ENCODE measurements around the gene GFRA1. TPM values are rescaled to one million over a fixed set of nuclear protein-coding genes. Genes with fewer than 3 reads are reported as not detected.

Gene GFRA1
- total RNA-seq, 2 experiments from 2014 or later: not detected

GRCh38 chr10:116115036-116115641 lies 157.9 kb downstream of the GFRA1 start:
- Mint-ChIP-seq H3K27ac (no peak overlapping the region), H3K27me3 (no peaks in the 10 kb centered on the region), H3K36me3 (ENCODE audit: low read depth) (no peaks in the 10 kb centered on the region), H3K4me1 (ENCODE audit: low read depth) (no peaks in the 10 kb centered on the region), H3K9me3 (no peaks in the 10 kb centered on the region), H3K4me3 (no peak overlapping the region)
- DNase-seq (no peak), ATAC-seq (ENCODE audit: poor library complexity) (no peak)
- POLR2A ChIA-PET: no interaction called here
- no peaks in the 10 kb centered on the region for H3K36me3 ChIP-seq (ENCODE audit: insufficient read depth, low read length)
- TF ChIP-seq CTCF (IDR thresholded peaks at IDR 0.05): no peak
- CTCF ChIA-PET: no interaction called here
- no peaks in the 10 kb centered on the region for H3K4me1 ChIP-seq (ENCODE audit: insufficient read depth, low read length)
- no peak overlapping the region for H3K4me3 ChIP-seq (ENCODE audit: low read length)
- H3K9me3 ChIP-seq (ENCODE audit: control insufficient read depth in 1 of 2, insufficient read depth in 1 of 2, low read length in 2 of 2): peaks cover 0 to 41% of the 10 kb centered on the region in 2 experiments
- intact Hi-C loops (cut with DNase I, micrococcal nuclease): no loop called here
- no peaks in the 10 kb centered on the region for H3K27me3 ChIP-seq (ENCODE audit: control insufficient read depth in 1 of 2, insufficient read depth in 2 of 2, low read length in 2 of 2)
- no peak overlapping the region for H3K27ac ChIP-seq (ENCODE audit: low read depth in 1 of 2, low read length in 2 of 2)

GRCh38 chr10:116113721-116114501 lies 159.1 kb downstream of the GFRA1 start:
- no peak for DNase-seq
- ChIA-PET POLR2A (no interaction called here), CTCF (no interaction called here)
- H3K9me3 ChIP-seq (ENCODE audit: control insufficient read depth in 1 of 2, insufficient read depth in 1 of 2, low read length in 2 of 2): peaks cover 0 to 38% of the 10 kb centered on the region in 2 experiments
- H3K27ac Mint-ChIP-seq: no peak overlapping the region
- no peaks in the 10 kb centered on the region for H3K9me3 Mint-ChIP-seq
- no peaks in the 10 kb centered on the region for H3K4me1 Mint-ChIP-seq (ENCODE audit: low read depth)
- no peaks in the 10 kb centered on the region for H3K27me3 Mint-ChIP-seq
- H3K4me1 ChIP-seq (ENCODE audit: insufficient read depth, low read length): no peaks in the 10 kb centered on the region
- no peak overlapping the region for H3K27ac ChIP-seq (ENCODE audit: low read depth in 1 of 2, low read length in 2 of 2)
- H3K36me3 ChIP-seq (ENCODE audit: insufficient read depth, low read length): no peaks in the 10 kb centered on the region
- no peaks in the 10 kb centered on the region for H3K27me3 ChIP-seq (ENCODE audit: control insufficient read depth in 1 of 2, insufficient read depth in 2 of 2, low read length in 2 of 2)
- no peak for ATAC-seq (ENCODE audit: poor library complexity)
- H3K4me3 ChIP-seq (ENCODE audit: low read length): no peak overlapping the region
- intact Hi-C loops (cut with DNase I, micrococcal nuclease): no loop called here
- no peaks in the 10 kb centered on the region for H3K36me3 Mint-ChIP-seq (ENCODE audit: low read depth)
- no peak overlapping the region for H3K4me3 Mint-ChIP-seq
- TF ChIP-seq CTCF (IDR thresholded peaks at IDR 0.05): no peak

- no peak for DNase-seq
- no peak for ATAC-seq (ENCODE audit: poor library complexity)
- intact Hi-C loops (cut with DNase I, micrococcal nuclease): no loop called here
- POLR2A ChIA-PET: interaction anchor here (0.7 kb wide), 1 partner anchor 7 kb away, joined by 4 read pairs; no protein-coding TSS in a partner anchor
- peaks cover 0 to 35% of the 10 kb centered on the region in 2 experiments for H3K9me3 ChIP-seq (ENCODE audit: control insufficient read depth in 1 of 2, insufficient read depth in 1 of 2, low read length in 2 of 2)
- H3K27me3 Mint-ChIP-seq: no peaks in the 10 kb centered on the region
- H3K36me3 ChIP-seq (ENCODE audit: insufficient read depth, low read length): no peaks in the 10 kb centered on the region
- H3K36me3 Mint-ChIP-seq (ENCODE audit: low read depth): no peaks in the 10 kb centered on the region
- H3K9me3 Mint-ChIP-seq: no peaks in the 10 kb centered on the region
- CTCF ChIA-PET: no interaction called here
- H3K27ac Mint-ChIP-seq: no peak overlapping the region
- no peaks in the 10 kb centered on the region for H3K27me3 ChIP-seq (ENCODE audit: control insufficient read depth in 1 of 2, insufficient read depth in 2 of 2, low read length in 2 of 2)
- no peak for TF ChIP-seq CTCF (IDR thresholded peaks at IDR 0.05)
- no peaks in the 10 kb centered on the region for H3K4me1 ChIP-seq (ENCODE audit: insufficient read depth, low read length)
- no peak overlapping the region for H3K27ac ChIP-seq (ENCODE audit: low read depth in 1 of 2, low read length in 2 of 2)
- H3K4me1 Mint-ChIP-seq (ENCODE audit: low read depth): no peaks in the 10 kb centered on the region
- no peak overlapping the region for H3K4me3 ChIP-seq (ENCODE audit: low read length)
- H3K4me3 Mint-ChIP-seq: no peak overlapping the region
These were observed 160.5 kb downstream of the GFRA1 start for GRCh38 chr10:116112232-116113231.
